Measurements from ENCODE around the gene PIK3CD.

DNA sequence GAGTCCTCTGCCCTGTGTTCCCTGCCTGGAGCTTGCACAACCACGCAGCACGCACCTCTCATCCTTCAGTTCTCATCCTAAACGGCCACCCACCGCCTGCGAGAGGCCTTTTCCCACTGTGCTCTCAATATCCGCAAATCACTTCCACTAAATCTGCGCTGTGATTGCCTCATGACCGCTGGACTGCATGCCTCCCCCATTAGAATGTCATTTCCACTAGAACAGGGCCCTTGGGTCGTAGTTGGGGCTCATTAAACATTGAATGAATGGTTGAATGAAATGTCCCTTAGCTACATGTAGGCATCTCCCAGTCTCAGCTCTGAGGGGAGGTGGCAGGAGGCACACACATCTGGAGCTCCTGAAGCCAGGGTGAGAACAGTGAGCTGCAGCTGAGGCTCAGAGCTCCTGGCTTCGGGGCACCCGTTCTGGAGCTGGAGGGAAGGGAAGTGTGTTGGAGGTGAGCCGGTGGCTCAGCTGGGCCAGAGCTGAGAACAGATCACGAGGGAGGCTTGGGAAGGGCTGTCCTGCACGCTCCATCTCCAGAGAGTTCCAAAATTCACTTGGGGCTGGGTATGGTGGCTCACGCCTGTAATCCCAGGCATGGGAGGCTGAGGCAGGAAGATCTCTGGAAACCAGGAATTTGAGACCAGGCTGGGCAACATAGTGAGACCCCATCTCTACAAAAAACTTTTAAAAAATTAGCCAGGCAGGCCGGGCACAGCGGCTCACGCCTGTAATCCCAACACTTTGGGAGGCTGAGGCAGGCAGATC lies 32.4 kb upstream of the PIK3CD start:
- TF ChIP-seq, protein P1, sequence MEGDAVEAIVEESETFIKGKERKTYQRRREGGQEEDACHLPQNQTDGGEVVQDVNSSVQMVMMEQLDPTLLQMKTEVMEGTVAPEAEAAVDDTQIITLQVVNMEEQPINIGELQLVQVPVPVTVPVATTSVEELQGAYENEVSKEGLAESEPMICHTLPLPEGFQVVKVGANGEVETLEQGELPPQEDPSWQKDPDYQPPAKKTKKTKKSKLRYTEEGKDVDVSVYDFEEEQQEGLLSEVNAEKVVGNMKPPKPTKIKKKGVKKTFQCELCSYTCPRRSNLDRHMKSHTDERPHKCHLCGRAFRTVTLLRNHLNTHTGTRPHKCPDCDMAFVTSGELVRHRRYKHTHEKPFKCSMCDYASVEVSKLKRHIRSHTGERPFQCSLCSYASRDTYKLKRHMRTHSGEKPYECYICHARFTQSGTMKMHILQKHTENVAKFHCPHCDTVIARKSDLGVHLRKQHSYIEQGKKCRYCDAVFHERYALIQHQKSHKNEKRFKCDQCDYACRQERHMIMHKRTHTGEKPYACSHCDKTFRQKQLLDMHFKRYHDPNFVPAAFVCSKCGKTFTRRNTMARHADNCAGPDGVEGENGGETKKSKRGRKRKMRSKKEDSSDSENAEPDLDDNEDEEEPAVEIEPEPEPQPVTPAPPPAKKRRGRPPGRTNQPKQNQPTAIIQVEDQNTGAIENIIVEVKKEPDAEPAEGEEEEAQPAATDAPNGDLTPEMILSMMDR (IDR thresholded peaks at IDR 0.05 in 8 of 11, conservative IDR thresholded peaks at IDR 0.05 in 3 of 11) = no peak
- TF ChIP-seq POLR2A (IDR thresholded peaks at IDR 0.05) = no peak
- TF ChIP-seq POLR2AphosphoS5 (IDR thresholded peaks at IDR 0.05) = no peak
